GM12878 (cell line): ENCODE data around the gene MRPS5. TPM values are rescaled to one million over a fixed set of nuclear protein-coding genes. Genes with fewer than 3 reads are reported as not detected.

Experiments
- ATAC-seq: fragments of 200-7000 bp; cut with Tn5 transposase; 3 replicates; pipeline ENCODE4 v1.9.1; 2020; ENCODE audit warnings: mild to moderate bottlenecking, moderate library complexity
- BruUV-seq: library from RNA; stranded (reverse); fragments of 400-500 nt; replicated peaks from 2 replicates; lab custom pipeline; 2021; lab: Mats Ljungman, UMichigan
- CTCF ChIA-PET: fragments of 300-600 bp; sonication (Branson Sonifier 250); formaldehyde crosslinking; extraction: SDS; loops from one replicate; lab custom pipeline; 2021; ENCODE audit warnings: inconsistent platforms; lab: Yijun Ruan, JAX
- POLR2A ChIA-PET: fragments of 350-600 bp; formaldehyde crosslinking; extraction: SDS; loops from one replicate; lab custom pipeline; 2021; ENCODE audit warnings: inconsistent platforms; lab: Charles Lee
- RAD21 ChIA-PET: fragments of 300-600 bp; sonication (Branson Sonifier 250); formaldehyde crosslinking; loops from one replicate; lab custom pipeline; 2023; ENCODE audit warnings: antibody characterized with exemption; ENCODE audit not compliant: unreplicated experiment; lab: Charles Lee
- SMC1A ChIA-PET: fragments of 300-600 bp; sonication (Branson Sonifier 250); formaldehyde crosslinking; loops from one replicate; lab custom pipeline; 2023; ENCODE audit not compliant: unreplicated experiment, uncharacterized antibody; lab: Charles Lee
- DNase-seq: peaks from one replicate; pipeline ENCODE4 v3.0.0-alpha.2; 2011; ENCODE audit warnings: low read depth, low spot score
- FAIRE-seq: peaks from 3 replicates; lab custom pipeline; 2011; peaks lifted over from hg19 to GRCh38; lab: Jason Lieb, UNC
- H2AFZ ChIP-seq: 2 replicates; pipeline ENCODE4 v1.6.0; 2011; ENCODE audit warnings: low read depth, low read length, control low read depth; ENCODE audit not compliant: control insufficient read depth
- H3K27ac ChIP-seq: 2 replicates; pipeline ENCODE4 v1.5.1; 2011; ENCODE audit warnings: control low read depth; ENCODE audit not compliant: control insufficient read depth, insufficient read depth
- H3K27me3 ChIP-seq, 2 experiments: replicated peaks in 1 of 2; 2 replicates each; pipeline versions ENCODE4 v1.6.0 to v1.6.1; 2011; ENCODE audit warnings: low read length in 1 of 2; ENCODE audit not compliant: control insufficient read depth in 2 of 2, insufficient read depth in 2 of 2
- H3K36me3 ChIP-seq, 2 experiments: 2 replicates each; pipeline ENCODE4 v1.5.1; 2011; ENCODE audit warnings: low read length in 1 of 2; ENCODE audit not compliant: control insufficient read depth in 2 of 2, insufficient read depth in 2 of 2
- H3K4me1 ChIP-seq: 2 replicates; pipeline ENCODE4 v1.6.1; 2011; ENCODE audit warnings: mild to moderate bottlenecking, low read length, moderate library complexity, mixed read lengths; ENCODE audit not compliant: control insufficient read depth, insufficient read depth
- H3K4me2 ChIP-seq: 2 replicates; pipeline ENCODE4 v1.6.0; 2011; ENCODE audit warnings: control low read depth; ENCODE audit not compliant: control insufficient read depth, insufficient read depth
- H3K4me3 ChIP-seq: fragments of 200-600 bp; sonication (generic); 2 replicates; pipeline ENCODE4 v1.5.1; 2016
- H3K79me2 ChIP-seq: 2 replicates; pipeline ENCODE4 v1.6.0; 2011; ENCODE audit warnings: low read length; ENCODE audit not compliant: control insufficient read depth, insufficient read depth
- H3K9ac ChIP-seq: 2 replicates; pipeline ENCODE4 v1.8.0; 2011; ENCODE audit warnings: low read length, control low read depth, mixed read lengths; ENCODE audit not compliant: control insufficient read depth, insufficient read depth
- H3K9me3 ChIP-seq: replicated peaks from 3 replicates; pipeline ENCODE4 v1.5.1; 2011; ENCODE audit warnings: mild to moderate bottlenecking, low read length; ENCODE audit not compliant: control insufficient read depth, insufficient read depth
- H4K20me1 ChIP-seq: 2 replicates; pipeline ENCODE4 v1.6.0; 2011; ENCODE audit not compliant: control insufficient read depth, insufficient read depth
- ATF7 ChIP-seq: fragments of 450-650 bp; IDR thresholded peaks from 2 replicates; pipeline ENCODE4 v1.6.1; 2016; ENCODE audit warnings: low read depth, mild to moderate bottlenecking
- BRCA1 ChIP-seq: IDR thresholded peaks from 2 replicates; pipeline ENCODE4 v1.6.1; 2011; ENCODE audit warnings: low read depth, low read length, improper control_type of control experiment
- CREM ChIP-seq: IDR thresholded peaks from 2 replicates; pipeline ENCODE4 v1.6.1; 2014; ENCODE audit warnings: antibody characterized with exemption, low read depth
- EP300 ChIP-seq, 2 experiments: fragments of 150-350 bp in 1 of 2; IDR thresholded peaks; 2 replicates each; pipeline ENCODE4 v1.6.1; 2011 to 2012; ENCODE audit warnings: low read depth in 2 of 2, low read length in 2 of 2, borderline replicate concordance in 1 of 2, improper control_type of control experiment in 1 of 2, inconsistent platforms in 1 of 2; ENCODE audit not compliant: control insufficient read depth in 1 of 2
- ESRRA ChIP-seq: IDR thresholded peaks from 2 replicates; pipeline ENCODE4 v1.6.1; 2012; ENCODE audit warnings: mild to moderate bottlenecking, low read length, improper control_type of control experiment
- HDGF ChIP-seq: fragments of 450-650 bp; IDR thresholded peaks from 2 replicates; pipeline ENCODE4 v1.6.1; 2016; ENCODE audit warnings: antibody characterized with exemption
- IRF4 ChIP-seq: IDR thresholded peaks from 2 replicates; pipeline ENCODE4 v1.6.1; 2011; ENCODE audit warnings: low read depth, low read length
- MTA3 ChIP-seq: IDR thresholded peaks from 2 replicates; pipeline ENCODE4 v1.6.1; 2012; ENCODE audit warnings: low read length, inconsistent platforms, borderline replicate concordance
- POU2F2 ChIP-seq: IDR thresholded peaks from 3 replicates; pipeline ENCODE4 v1.6.1; 2011; ENCODE audit warnings: low read depth, mild to moderate bottlenecking, low read length, borderline replicate concordance
- RB1 ChIP-seq: fragments of 450-650 bp; formaldehyde crosslinking; IDR thresholded peaks from 2 replicates; pipeline ENCODE4 v1.6.1; 2017; ENCODE audit warnings: mild to moderate bottlenecking, borderline replicate concordance
- SMARCA5 ChIP-seq: fragments of 450-650 bp; IDR thresholded peaks from 2 replicates; pipeline ENCODE4 v1.6.1; 2017; ENCODE audit warnings: mild to moderate bottlenecking
- TAF1 ChIP-seq: IDR thresholded peaks from 2 replicates; pipeline ENCODE4 v1.6.1; 2011; ENCODE audit warnings: mild to moderate bottlenecking, low read depth, low read length, borderline replicate concordance
- TCF7 ChIP-seq: IDR thresholded peaks from 2 replicates; pipeline ENCODE4 v1.6.1; 2014; ENCODE audit warnings: antibody characterized with exemption, borderline replicate concordance
- WGBS: methylation state at CpG from one replicate; pipeline ENCODE4 v1.1.6; 2016; ENCODE audit warnings: low lambda C conversion rate; ENCODE audit not compliant: insufficient replicate concordance, insufficient coverage; ENCODE audit errors: missing lambda C conversion rate; 5-methylcytosine and 5-hydroxymethylcytosine counted together
- in situ Hi-C: fragments of 300-500 bp; cut with MboI; formaldehyde crosslinking; loops from 9 replicates; pipeline ENCODE4 v1.14.3; 2018; ENCODE audit warnings: mixed read lengths
- intact Hi-C: fragments of 100-400 bp; cut with micrococcal nuclease; formaldehyde crosslinking; loops from one replicate; pipeline ENCODE4 v1.14.2; 2022; ENCODE audit not compliant: unreplicated experiment
- polyA plus RNA-seq, 11 experiments: library from polyadenylated mRNA; depleted of rRNA in 4 of 11; unstranded in 6 of 11; stranded (reverse) in 5 of 11; fragments of >200 nt; fragmentation: Nextera tagmentation in 4 of 11; fragmentation: Illumina TruSeq in 1 of 11; extraction: Ambion mirVana in 4 of 11; extraction: Trizol in 1 of 11; gene quantifications; 1 replicate in 1 of 11; 2 replicates in 10 of 11; pipeline versions ENCODE4 v1.2.1 to v1.2.3, GENCODE V29; 2011 to 2016; ENCODE audit warnings: inconsistent platforms in 2 of 11, missing spikeins in 2 of 11, low read depth in 1 of 11
- total RNA-seq, 4 experiments: library from RNA; depleted of rRNA in 3 of 4; stranded (reverse); fragments of >200 nt in 3 of 4; fragmentation: Illumina TruSeq in 1 of 4; extraction: Trizol in 1 of 4; gene quantifications; 2 replicates each; pipeline versions ENCODE4 v1.2.1 to v1.2.3, GENCODE V29; 2013 to 2021
- TF ChIP-seq, protein P1 (sequence below): fragments of 450-650 bp; IDR thresholded peaks from 2 replicates; pipeline ENCODE4 v1.6.1; 2018; ENCODE audit warnings: mild to moderate bottlenecking, low read depth, moderate library complexity; ENCODE audit not compliant: partially characterized antibody

MRPS5 gene
- total and polyA plus RNA-seq, 10 of the 15 experiments (the other 5 are each of a cell fraction or from before 2014, with no cell fraction given), result 54.8 to 93.0 (median 76.3) TPM

DNA sequence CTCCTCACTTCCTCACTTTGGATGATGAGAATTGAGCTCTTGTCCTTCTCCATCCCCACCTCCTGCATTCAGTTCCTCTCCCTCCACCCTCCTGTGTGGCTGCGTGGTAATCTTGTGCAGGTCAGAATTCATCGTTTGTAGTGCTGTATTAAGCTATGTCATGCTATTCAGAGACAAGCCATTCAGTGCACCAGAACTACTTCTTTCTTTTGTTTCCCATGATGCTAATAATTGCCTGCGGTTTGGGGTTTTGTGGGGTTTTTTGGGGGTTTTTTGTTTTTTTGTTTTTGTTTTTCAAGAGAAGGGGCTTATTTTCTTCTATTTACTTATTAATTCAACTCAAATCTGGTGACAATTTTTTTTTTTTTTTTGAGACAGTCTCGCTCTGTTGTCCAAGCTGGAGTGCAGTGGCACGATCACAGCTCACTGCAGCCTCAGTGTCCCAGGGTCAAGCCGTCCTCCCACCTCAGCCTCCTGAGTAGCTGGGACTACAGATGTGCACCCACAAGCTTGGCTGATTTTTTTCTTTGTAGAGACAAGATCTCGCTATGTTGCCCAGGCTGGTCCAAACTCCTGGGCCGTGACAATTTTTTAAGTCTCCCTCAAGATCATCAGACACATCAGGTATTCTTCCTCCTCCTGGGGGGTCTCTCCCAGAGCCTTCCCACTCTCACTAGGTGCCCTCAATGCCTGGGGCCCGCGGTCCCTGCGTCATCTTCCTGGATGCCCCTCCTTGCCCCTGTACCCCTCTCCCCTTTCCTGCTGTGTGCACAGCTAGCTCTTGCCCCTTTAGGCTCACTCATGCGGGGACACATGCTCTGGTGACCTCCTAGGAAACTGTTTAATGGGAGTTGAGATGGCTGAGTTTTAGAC is 58.3 kb downstream of the MRPS5 start (continued):
- TF ChIP-seq, protein P1, sequence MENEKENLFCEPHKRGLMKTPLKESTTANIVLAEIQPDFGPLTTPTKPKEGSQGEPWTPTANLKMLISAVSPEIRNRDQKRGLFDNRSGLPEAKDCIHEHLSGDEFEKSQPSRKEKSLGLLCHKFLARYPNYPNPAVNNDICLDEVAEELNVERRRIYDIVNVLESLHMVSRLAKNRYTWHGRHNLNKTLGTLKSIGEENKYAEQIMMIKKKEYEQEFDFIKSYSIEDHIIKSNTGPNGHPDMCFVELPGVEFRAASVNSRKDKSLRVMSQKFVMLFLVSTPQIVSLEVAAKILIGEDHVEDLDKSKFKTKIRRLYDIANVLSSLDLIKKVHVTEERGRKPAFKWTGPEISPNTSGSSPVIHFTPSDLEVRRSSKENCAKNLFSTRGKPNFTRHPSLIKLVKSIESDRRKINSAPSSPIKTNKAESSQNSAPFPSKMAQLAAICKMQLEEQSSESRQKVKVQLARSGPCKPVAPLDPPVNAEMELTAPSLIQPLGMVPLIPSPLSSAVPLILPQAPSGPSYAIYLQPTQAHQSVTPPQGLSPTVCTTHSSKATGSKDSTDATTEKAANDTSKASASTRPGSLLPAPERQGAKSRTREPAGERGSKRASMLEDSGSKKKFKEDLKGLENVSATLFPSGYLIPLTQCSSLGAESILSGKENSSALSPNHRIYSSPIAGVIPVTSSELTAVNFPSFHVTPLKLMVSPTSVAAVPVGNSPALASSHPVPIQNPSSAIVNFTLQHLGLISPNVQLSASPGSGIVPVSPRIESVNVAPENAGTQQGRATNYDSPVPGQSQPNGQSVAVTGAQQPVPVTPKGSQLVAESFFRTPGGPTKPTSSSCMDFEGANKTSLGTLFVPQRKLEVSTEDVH, result no peak

DNA sequence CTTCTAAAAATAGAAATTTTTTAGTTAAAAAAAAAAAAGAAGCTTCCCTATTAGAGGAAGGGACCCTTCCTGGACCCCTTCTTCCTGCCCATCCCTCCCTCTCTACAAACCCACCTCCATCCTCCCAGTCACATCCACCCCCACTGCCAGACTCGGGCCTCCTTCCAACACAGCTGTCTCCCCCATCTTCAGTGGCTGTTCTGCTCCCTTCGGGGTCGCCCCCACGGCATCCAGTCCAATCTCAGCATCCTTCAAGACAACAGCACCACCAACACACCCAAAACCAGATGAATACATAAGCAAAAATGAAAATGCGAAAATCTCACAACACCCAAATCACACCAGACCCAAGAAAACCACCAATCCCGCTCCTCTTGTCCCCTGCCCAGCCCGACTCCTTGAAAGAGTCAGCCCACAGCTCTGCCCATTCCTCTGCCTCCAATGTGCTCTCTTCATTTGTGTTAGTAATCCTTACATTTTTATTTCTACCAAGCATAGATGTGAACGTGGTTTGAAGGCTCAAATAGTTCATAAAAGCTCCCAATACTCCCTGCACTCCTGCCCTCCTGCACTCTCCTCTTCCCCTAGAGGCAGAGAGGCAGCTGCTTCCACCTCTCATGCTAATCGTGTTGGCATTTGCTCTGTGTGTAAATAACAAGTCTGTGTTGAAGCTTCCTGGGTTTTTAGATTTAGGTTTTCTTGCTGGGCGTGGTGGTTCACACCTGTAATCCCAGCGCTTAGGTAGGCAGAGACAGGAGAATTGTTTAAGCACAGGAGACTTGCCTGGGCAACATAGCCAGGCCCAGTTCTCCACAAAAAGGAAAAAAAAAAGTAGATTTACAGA is 59.1 kb downstream of the MRPS5 start:
- peak overlapping the region; percentile 62 for H3K4me2 ChIP-seq
- H3K36me3 ChIP-seq, result no peaks in the 10 kb centered on the region
- DNase-seq (no peak), ATAC-seq (peak; percentile 59), FAIRE-seq (peak; percentile 13)
- SMC1A ChIA-PET, result interaction anchor here (0.8 to 4.5 kb wide), 9 partner anchors 9 to 54 kb away, joined by 3 to 44 read pairs (median 18); no protein-coding TSS in a partner anchor
- no peaks in the 10 kb centered on the region for H4K20me1 ChIP-seq
- in situ Hi-C loops (no loop called here), intact Hi-C loops (no loop called here)
- POLR2A ChIA-PET, result interaction anchor here (0.7 to 3.6 kb wide), 9 partner anchors 8 to 189 kb away, joined by 3 to 20 read pairs (median 5); no protein-coding TSS in a partner anchor
- no peaks in the 10 kb centered on the region for H3K79me2 ChIP-seq
- peak overlapping the region; percentile 84 for H3K27ac ChIP-seq
- RAD21 ChIA-PET, result interaction anchor here (1.2 to 3.1 kb wide), 8 partner anchors 8 to 39 kb away, joined by 5 to 40 read pairs (median 6); no protein-coding TSS in a partner anchor
- H3K9ac ChIP-seq, result peak overlapping the region; percentile 48; the same call in 1 of the 2 replicates
- H3K27me3 ChIP-seq, result no peaks in the 10 kb centered on the region
- 0 out of 2 replicates have a peak, but pooled peaks have one; percentile 20 for TF ChIP-seq MTA3
- TF ChIP-seq EP300 (IDR thresholded peaks at IDR 0.05; ENCODE audit: borderline replicate concordance in 1 of 2, control insufficient read depth in 1 of 2, low read depth in 2 of 2, low read length in 2 of 2), result 0 out of 4 replicates have a peak, but pooled peaks of 1 of the 2 experiments have one; percentile 9
- no peak for TF ChIP-seq TAF1
- no peak for TF ChIP-seq ESRRA
- no peak for TF ChIP-seq CREM
- TF ChIP-seq HDGF, result peak; percentile 56
- no peak for TF ChIP-seq ATF7
- no peak for TF ChIP-seq IRF4
- no peak for TF ChIP-seq TCF7
- no peak for TF ChIP-seq BRCA1
- TF ChIP-seq RB1, result no peak
- no peak for TF ChIP-seq POU2F2
- 0 out of 2 replicates have a peak, but pooled peaks have one; percentile 52 for TF ChIP-seq SMARCA5
- H2AFZ ChIP-seq, result peak overlapping the region; percentile 61
- CTCF ChIA-PET, result interaction anchor here (0.9 to 9.1 kb wide), 11 partner anchors 9 to 144 kb away, joined by 3 to 154 read pairs (median 6); no protein-coding TSS in a partner anchor
- WGBS, result 50% methylated on average over 11 of the region's 11 CpGs
- peaks cover 27% of the 10 kb centered on the region for H3K4me1 ChIP-seq
- no peak overlapping the region for H3K4me3 ChIP-seq
- no peaks in the 10 kb centered on the region for H3K9me3 ChIP-seq
- TSS peak; percentile 71 for BruUV-seq
